OCI-LY7 (cell line): Measurements from ENCODE around the gene MAP3K14.

ENCODE experiments used
- CTCF ChIP-seq: fragments of 200-600 bp; sonication (generic); conservative IDR thresholded peaks from 2 replicates; pipeline ENCODE4 v1.5.1; 2014; ENCODE audit warnings: mild to moderate bottlenecking, antibody characterized with exemption, low read length, moderate library complexity, mixed read lengths
- EZH2phosphoT487 ChIP-seq: fragments of 200-600 bp; sonication (generic); IDR thresholded peaks from 2 replicates; pipeline ENCODE4 v1.6.1; 2018; ENCODE audit warnings: low read depth, borderline replicate concordance, mild to moderate bottlenecking, mixed run types, antibody characterized with exemption, low read length, moderate library complexity, mixed read lengths

DNA sequence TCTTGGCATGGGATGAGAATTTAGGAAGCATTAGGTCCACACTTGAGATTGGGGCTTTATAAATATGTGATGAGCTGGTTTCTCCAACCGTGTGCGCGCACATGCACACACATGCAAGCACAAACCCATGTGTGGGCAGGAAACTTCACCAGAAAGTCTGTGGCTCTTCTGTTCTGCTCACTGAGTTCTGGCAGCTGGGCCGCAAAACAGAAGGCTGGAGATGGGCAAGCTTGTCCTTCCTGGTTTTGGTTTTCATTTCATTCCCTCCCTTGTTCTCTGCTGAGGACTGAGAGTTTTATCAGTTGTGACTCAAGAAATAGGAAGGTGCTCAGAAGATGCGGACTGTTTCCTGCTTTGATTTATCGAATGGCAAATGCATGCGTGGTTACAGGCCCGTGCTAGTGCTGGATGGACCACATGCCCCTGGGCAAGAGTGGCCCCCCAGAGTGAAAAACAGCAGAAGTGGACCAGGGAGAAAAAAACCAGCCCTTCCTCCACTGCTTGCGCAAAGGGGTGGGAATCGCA lies 14.1 kb downstream of the MAP3K14 start:
- TF ChIP-seq CTCF (no peak), EZH2phosphoT487 (no peak)
